Adrenal gland (tissue), 19 donors: ENCODE measurements around the gene PHF13. TPM values are rescaled to one million over a fixed set of nuclear protein-coding genes. Genes with fewer than 3 reads are reported as not detected.

ENCODE experiments used
- DNase-seq, 7 donors: peaks; one replicate each; pipeline ENCODE4 v3.0.0-alpha.2; 2019 to 2020
- H3K27ac ChIP-seq, 5 donors: fragments of 200-600 bp; sonication (generic) in 4 of 5; 1 replicate in 3 of 5; 2 replicates in 2 of 5; pipeline versions ENCODE4 v1.5.1 to v1.8.0; 2016 to 2020; ENCODE audit warnings: mild to moderate bottlenecking in 1 of 5
- H3K27me3 ChIP-seq: fragments of 200-600 bp; 2 replicates; pipeline ENCODE4 v1.8.0; 2021
- H3K36me3 ChIP-seq, 2 donors: fragments of 200-600 bp; replicated peaks in 1 of 2; 1 replicate in 1 of 2; 2 replicates in 1 of 2; pipeline versions ENCODE4 v1.5.1 to v1.8.0; 2018 to 2022
- H3K4me1 ChIP-seq, 2 donors: fragments of 200-600 bp; replicated peaks in 1 of 2; 1 replicate in 1 of 2; 2 replicates in 1 of 2; pipeline versions ENCODE4 v1.5.1 to v1.8.0; 2018 to 2021
- H3K4me3 ChIP-seq, 4 donors: fragments of 200-600 bp; sonication (generic) in 3 of 4; one replicate each; pipeline ENCODE4 v1.5.1; 2016 to 2018
- H3K9me3 ChIP-seq, 3 donors: fragments of 200-600 bp; sonication (generic) in 1 of 3; replicated peaks in 1 of 3; 1 replicate in 2 of 3; 2 replicates in 1 of 3; pipeline versions ENCODE4 v1.5.1 to v1.8.0; 2016 to 2021
- CTCF ChIP-seq, 6 experiments: fragments of 450-650 bp in 4 of 6; fragments of 200-600 bp in 2 of 6; sonication (generic) in 1 of 6; IDR thresholded peaks; 1 replicate in 5 of 6; 2 replicates in 1 of 6; pipeline versions ENCODE4 v1.5.1 to v1.8.0; 2016 to 2021; ENCODE audit warnings: antibody characterized with exemption in 6 of 6, mild to moderate bottlenecking in 2 of 6, moderate library complexity in 1 of 6
- POLR2A ChIP-seq, 2 donors: fragments of 450-650 bp; IDR thresholded peaks; one replicate each; pipeline ENCODE4 v1.6.1; 2017; ENCODE audit warnings: antibody characterized with exemption in 2 of 2, mild to moderate bottlenecking in 2 of 2, moderate library complexity in 1 of 2
- WGBS, 4 donors: extraction: QIAGEN DNeasy Blood & Tissue Kit in 2 of 4; methylation state at CpG; one replicate each; pipeline versions ENCODE4 v1.1.5 to v1.1.7; 2013 to 2017; 5-methylcytosine and 5-hydroxymethylcytosine counted together
- intact Hi-C, 2 donors: fragments of 100-400 bp; cut with DNase I; formaldehyde crosslinking; loops; one replicate each; pipeline versions ENCODE4 v1.14.1 to v1.15.0; 2022 to 2023
- long read RNA-seq, 10 donors: library from polyadenylated mRNA in 3 of 10; unstranded in 2 of 10; stranded (forward) in 1 of 10; transcript quantifications; one replicate each; pipeline ENCODE4 v2.0.0 and lab custom pipeline, GENCODE V29; 2021 to 2026
- polyA plus RNA-seq, 3 donors: library from polyadenylated mRNA; stranded (reverse); fragments of 200-250 nt in 2 of 3; fragments of 350-450 nt in 1 of 3; fragmentation: Illumina TruSeq in 1 of 3; extraction: RNeasy Lipid Tissue Mini Kit (QIAGEN cat#74804) in 1 of 3; gene quantifications; one replicate each; pipeline ENCODE4 v1.2.3, GENCODE V29; 2013 to 2014
- total RNA-seq, 9 donors: library from RNA; depleted of rRNA in 4 of 9; stranded (reverse); fragments of >200 nt in 4 of 9; fragments of 120-200 nt in 1 of 9; fragmentation: NEBNext Ultra II Directional in 1 of 9; extraction: Animal tissue kit (Norgen Biotek cat#: 25700) in 1 of 9; gene quantifications; one replicate each; pipeline versions ENCODE4 v1.1.0 to v1.2.4, GENCODE V29; 2013 to 2023
- donor health status: healthy with polysubstance abuse.
- donor health status: Bipolar disorder and iron deficiency.
- donor health status: DM: yes; HTN: yes; CAD: no.
- donor health status: DM: no; HTN: no; CAD: no.
- donor health status: DM: no; HTN: no; CAD: no.
- donor health status: DM: yes; HTN: yes; CAD: no.

Gene PHF13
- total RNA-seq = 10 to 100 TPM in 8 of 9 donors, 1 to 10 TPM in 1; 8.7 to 20.1 (median 13.8) TPM
- polyA plus RNA-seq = 10 to 100 TPM in 2 of 3 donors, 1 to 10 TPM in 1; 4.7 to 14.8 (median 11.2) TPM
- long read RNA-seq, donor 1, partial matches to known transcripts = 0 of 1 reads
- long read RNA-seq, donor 1, other reads (novel, unspliced or antisense) = 0 of 1 reads
- long read RNA-seq, donor 2, partial matches to known transcripts = 0 of 3 reads
- long read RNA-seq, donor 2, other reads (novel, unspliced or antisense) = 0 of 3 reads
- long read RNA-seq, donor 3, partial matches to known transcripts = 0 of 2 reads
- long read RNA-seq, donor 3, other reads (novel, unspliced or antisense) = 0 of 2 reads
- long read RNA-seq, donor 4, partial matches to known transcripts = 1 of 5 reads
- long read RNA-seq, donor 4, other reads (novel, unspliced or antisense) = 4 of 5 reads
- long read RNA-seq, donor 5, transcript PHF13-201 (4 exons, 3,681 nt) = major isoform, 24 of 30 reads
- long read RNA-seq, donor 5, partial matches to known transcripts = 5 of 30 reads
- long read RNA-seq, donor 5, other reads (novel, unspliced or antisense) = 1 of 30 reads
- long read RNA-seq, donor 6, partial matches to known transcripts = 1 of 5 reads
- long read RNA-seq, donor 6, other reads (novel, unspliced or antisense) = 0 of 5 reads
- long read RNA-seq, donor 7, partial matches to known transcripts = 0 of 2 reads
- long read RNA-seq, donor 7, other reads (novel, unspliced or antisense) = 0 of 2 reads
- long read RNA-seq, donor 8, partial matches to known transcripts = 0 of 4 reads
- long read RNA-seq, donor 8, other reads (novel, unspliced or antisense) = 0 of 4 reads
- long read RNA-seq, donor 9, partial matches to known transcripts = 0 of 2 reads
- long read RNA-seq, donor 9, other reads (novel, unspliced or antisense) = 0 of 2 reads
- long read RNA-seq, donor 10, partial matches to known transcripts = 0 of 2 reads
- long read RNA-seq, donor 10, other reads (novel, unspliced or antisense) = 0 of 2 reads

GRCh38 chr1:6613361-6614018 lies at the start of gene PHF13:
Gene PHF13 (plus strand): TSS chr1:6613731. CDS start chr1:6614067, 336 bp downstream.
- Histone ChIP-seq H3K36me3 (peaks cover 0 to 6% of the 10 kb centered on the region in 2 donors), H3K4me3 (peak within 1 kb of the TSS; percentile 73 to 98 (median 86)), H3K4me1 (peaks cover 10 to 23% of the 10 kb centered on the region in 2 donors), H3K27ac (peak within 1 kb of the TSS; percentile 81 to 99 (median 93)), H3K9me3 (no peaks in the 10 kb centered on the region), H3K27me3 (no peaks in the 10 kb centered on the region)
- intact Hi-C loops = no loop called here
- DNase-seq = peak; percentile 99 to 100 (median 100)
- TF ChIP-seq POLR2A (IDR thresholded peaks at IDR 0.05) (peak; percentile 44 to 45), CTCF (IDR thresholded peaks at IDR 0.05) (peak in 1 of 6 experiments; percentile 7)
- 0 to 4% (median 0%) methylated on average over 5 to 84 of the region's 84 CpGs for WGBS, 4 donors

- DNase-seq = no peak
- 87 to 93% (median 91%) methylated on average over 11 of the region's 11 CpGs for WGBS, 4 donors
- intact Hi-C loops = loop anchor here in 1 of 2 donors (10.0 kb wide), 1 partner anchor 1076 kb away; no protein-coding TSS in a partner anchor
Observed at GRCh38 chr1:6569033-6569432, 44.5 kb upstream of the PHF13 start.

GRCh38 chr1:6570100-6570499 lies 43.4 kb upstream of the PHF13 start:
- WGBS, 4 donors = 80 to 85% (median 82%) methylated on average over 3 of the region's 3 CpGs
- Histone ChIP-seq H3K4me1 (no peaks in the 10 kb centered on the region), H3K4me3 (no peak overlapping the region), H3K27me3 (no peaks in the 10 kb centered on the region), H3K9me3 (no peaks in the 10 kb centered on the region), H3K27ac (no peak overlapping the region), H3K36me3 (no peaks in the 10 kb centered on the region)
- no peak for DNase-seq
- TF ChIP-seq CTCF (IDR thresholded peaks at IDR 0.05) (no peak), POLR2A (IDR thresholded peaks at IDR 0.05) (no peak)
- intact Hi-C loops = no loop called here

More at GRCh38 chr1:6569033-6569432, 44.5 kb upstream of the PHF13 start:
- TF ChIP-seq CTCF (IDR thresholded peaks at IDR 0.05) = no peak
- no peak for TF ChIP-seq POLR2A (IDR thresholded peaks at IDR 0.05)
- Histone ChIP-seq H3K36me3 (no peaks in the 10 kb centered on the region), H3K27me3 (no peaks in the 10 kb centered on the region), H3K9me3 (no peaks in the 10 kb centered on the region), H3K4me1 (no peaks in the 10 kb centered on the region), H3K27ac (no peak overlapping the region), H3K4me3 (no peak overlapping the region)
